Esophagus muscularis mucosa (tissue), 4 donors: Measurements from ENCODE around the gene OR2AE1.

Experiments
- CTCF ChIP-seq, 3 experiments: fragments of 200-600 bp in 2 of 3; fragments of 450-650 bp in 1 of 3; sonication (generic) in 2 of 3; IDR thresholded peaks; one replicate each; pipeline ENCODE4 v1.5.1; 2017 to 2019; ENCODE audit warnings: antibody characterized with exemption in 3 of 3, mild to moderate bottlenecking in 2 of 3, moderate library complexity in 1 of 3
- EP300 ChIP-seq: sonication (generic); formaldehyde crosslinking; IDR thresholded peaks from one replicate; pipeline ENCODE4 v1.6.1; 2017; ENCODE audit warnings: antibody characterized with exemption
- POLR2A ChIP-seq: fragments of 450-650 bp; IDR thresholded peaks from one replicate; pipeline ENCODE4 v1.6.1; 2017; ENCODE audit warnings: antibody characterized with exemption, moderate library complexity, mild to moderate bottlenecking, low read depth
- POLR2AphosphoS5 ChIP-seq, 2 donors: sonication (generic); formaldehyde crosslinking; IDR thresholded peaks; one replicate each; pipeline ENCODE4 v1.6.1; 2017; ENCODE audit warnings: antibody characterized with exemption in 2 of 2

GRCh38 chr7:99844328-99844727, 32.5 kb downstream of the OR2AE1 start:
- no peak for TF ChIP-seq CTCF (IDR thresholded peaks at IDR 0.05)
- no peak for TF ChIP-seq POLR2A
- TF ChIP-seq EP300 = no peak
- no peak for TF ChIP-seq POLR2AphosphoS5 (IDR thresholded peaks at IDR 0.05)
